Body of pancreas (tissue), 4 donors: ENCODE measurements around the gene FTSJ1. TPM values are rescaled to one million over a fixed set of nuclear protein-coding genes. Genes with fewer than 3 reads are reported as not detected.

Experiments used
- ATAC-seq: fragments of 150-250 bp; one replicate; pipeline ENCODE4 v1.9.1; 2016
- DNase-seq, 4 donors: peaks; one replicate each; pipeline ENCODE4 v3.0.0-alpha.2; 2019
- H3K27ac ChIP-seq, 4 donors: fragments of 200-600 bp; sonication (generic); 1 replicate in 3 of 4; 2 replicates in 1 of 4; pipeline versions ENCODE4 v1.5.1 to v1.6.1; 2016 to 2019; ENCODE audit warnings: mild to moderate bottlenecking in 1 of 4, mixed read lengths in 1 of 4, moderate library complexity in 1 of 4
- H3K27me3 ChIP-seq, 2 donors: fragments of 200-600 bp; sonication (generic); one replicate each; pipeline ENCODE4 v1.6.0; 2016; ENCODE audit warnings: mild to moderate bottlenecking in 1 of 2
- H3K36me3 ChIP-seq, 2 donors: fragments of 200-600 bp; sonication (generic); replicated peaks in 1 of 2; 2 replicates each; pipeline ENCODE4 v1.5.1; 2016; ENCODE audit warnings: low read depth in 2 of 2; ENCODE audit not compliant: insufficient read depth in 1 of 2
- H3K4me1 ChIP-seq: fragments of 200-600 bp; sonication (generic); one replicate; pipeline ENCODE4 v1.6.0; 2016
- H3K4me3 ChIP-seq, 2 donors: fragments of 200-600 bp; sonication (generic); 1 replicate in 1 of 2; 2 replicates in 1 of 2; pipeline ENCODE4 v1.5.1; 2016 to 2019
- H3K9me3 ChIP-seq, 3 donors: fragments of 200-600 bp; sonication (generic); 1 replicate in 2 of 3; 2 replicates in 1 of 3; pipeline ENCODE4 v1.5.1; 2016
- POLR2A ChIP-seq, 3 donors: fragments of 450-650 bp; IDR thresholded peaks; one replicate each; pipeline ENCODE4 v1.6.1; 2016; ENCODE audit warnings: antibody characterized with exemption in 3 of 3, mild to moderate bottlenecking in 2 of 3
- WGBS, 2 donors: methylation state at CpG; one replicate each; pipeline ENCODE4 v1.1.5; 2017; 5-methylcytosine and 5-hydroxymethylcytosine counted together
- intact Hi-C: fragments of 100-400 bp; cut with DNase I; formaldehyde crosslinking; loops from one replicate; pipeline ENCODE4 v1.15.1; 2023
- total RNA-seq, 2 donors: library from RNA; depleted of rRNA; stranded (reverse); fragments of >200 nt; gene quantifications; one replicate each; pipeline ENCODE4 v1.1.0, GENCODE V29; 2016
- TF ChIP-seq, protein P1 (sequence below), 7 experiments: fragments of 450-650 bp in 4 of 7; fragments of 200-600 bp in 3 of 7; sonication (generic) in 3 of 7; IDR thresholded peaks; one replicate each; pipeline ENCODE4 v1.5.1; 2016 to 2019; ENCODE audit warnings: antibody characterized with exemption in 7 of 7

The FTSJ1 gene
- total RNA-seq, 2 donors from 2014 or later: 37.1 to 56.4 TPM

DNA sequence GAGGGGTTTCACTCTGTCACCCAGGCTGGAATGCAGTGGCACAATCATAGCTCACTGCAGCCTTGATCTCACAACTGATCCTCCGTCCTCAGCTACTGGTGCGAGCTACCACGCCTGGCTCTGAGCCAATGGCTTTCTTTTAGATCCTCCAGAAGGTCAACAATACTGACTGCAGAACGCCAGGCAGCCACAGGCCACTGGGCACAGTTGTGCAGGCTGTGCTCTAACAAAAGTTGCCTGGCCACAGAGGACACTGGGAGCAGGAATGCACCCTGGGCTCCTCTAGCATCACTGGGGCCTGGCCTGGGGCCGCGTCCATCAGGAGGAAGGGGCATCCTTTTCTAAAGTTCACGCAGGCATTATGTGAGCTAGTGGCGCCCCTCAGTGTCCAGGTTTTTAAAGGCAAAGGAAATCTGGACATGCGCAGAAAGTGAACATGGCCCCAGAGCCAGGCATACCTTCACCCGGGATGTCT is 17.9 kb downstream of the FTSJ1 start:
- Histone ChIP-seq H3K9me3 (no peaks in the 10 kb centered on the region), H3K27ac (no peak overlapping the region), H3K4me3 (no peak overlapping the region), H3K27me3 (no peaks in the 10 kb centered on the region), H3K36me3 (no peaks in the 10 kb centered on the region), H3K4me1 (peaks cover 3% of the 10 kb centered on the region)
- DNase-seq (peak; percentile 50 to 64 (median 56)), ATAC-seq (peak; percentile 68)
- intact Hi-C loops: no loop called here
- TF ChIP-seq POLR2A (IDR thresholded peaks at IDR 0.05): no peak
- TF ChIP-seq, protein P1, sequence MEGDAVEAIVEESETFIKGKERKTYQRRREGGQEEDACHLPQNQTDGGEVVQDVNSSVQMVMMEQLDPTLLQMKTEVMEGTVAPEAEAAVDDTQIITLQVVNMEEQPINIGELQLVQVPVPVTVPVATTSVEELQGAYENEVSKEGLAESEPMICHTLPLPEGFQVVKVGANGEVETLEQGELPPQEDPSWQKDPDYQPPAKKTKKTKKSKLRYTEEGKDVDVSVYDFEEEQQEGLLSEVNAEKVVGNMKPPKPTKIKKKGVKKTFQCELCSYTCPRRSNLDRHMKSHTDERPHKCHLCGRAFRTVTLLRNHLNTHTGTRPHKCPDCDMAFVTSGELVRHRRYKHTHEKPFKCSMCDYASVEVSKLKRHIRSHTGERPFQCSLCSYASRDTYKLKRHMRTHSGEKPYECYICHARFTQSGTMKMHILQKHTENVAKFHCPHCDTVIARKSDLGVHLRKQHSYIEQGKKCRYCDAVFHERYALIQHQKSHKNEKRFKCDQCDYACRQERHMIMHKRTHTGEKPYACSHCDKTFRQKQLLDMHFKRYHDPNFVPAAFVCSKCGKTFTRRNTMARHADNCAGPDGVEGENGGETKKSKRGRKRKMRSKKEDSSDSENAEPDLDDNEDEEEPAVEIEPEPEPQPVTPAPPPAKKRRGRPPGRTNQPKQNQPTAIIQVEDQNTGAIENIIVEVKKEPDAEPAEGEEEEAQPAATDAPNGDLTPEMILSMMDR (IDR thresholded peaks at IDR 0.05): peak; percentile 12 to 59 (median 46)
- 7 to 18% methylated on average over 4 to 10 of the region's 10 CpGs for WGBS, 2 donors

DNA sequence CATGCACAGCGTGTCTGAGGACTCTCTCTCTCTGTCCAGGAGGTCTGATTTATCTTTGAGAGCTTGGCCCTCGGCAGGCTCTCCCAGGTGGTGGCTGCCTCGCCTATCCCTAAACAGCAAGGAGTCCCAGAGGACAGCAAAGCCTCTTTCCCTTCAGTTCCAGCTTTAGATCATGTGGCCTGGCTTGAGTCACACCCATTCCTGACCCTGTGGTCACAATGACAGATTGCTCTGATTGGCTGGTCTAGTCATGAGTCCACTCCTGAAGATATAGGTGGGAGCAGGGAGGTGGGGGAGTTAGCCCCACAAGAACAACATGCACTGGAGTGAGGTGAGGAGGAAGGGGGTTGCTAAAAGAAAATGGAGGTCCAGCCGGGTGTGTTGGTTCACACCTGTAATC is 20.7 kb downstream of the FTSJ1 start:
- Histone ChIP-seq H3K4me3 (no peak overlapping the region), H3K36me3 (no peaks in the 10 kb centered on the region), H3K27me3 (no peaks in the 10 kb centered on the region), H3K27ac (no peak overlapping the region), H3K4me1 (peaks cover 3% of the 10 kb centered on the region), H3K9me3 (no peaks in the 10 kb centered on the region)
- intact Hi-C loops: loop anchor here (5.0 kb wide), 1 partner anchor 409 kb away; no protein-coding TSS in a partner anchor
- TF ChIP-seq, protein P1 (IDR thresholded peaks at IDR 0.05): no peak
- no peak for TF ChIP-seq POLR2A (IDR thresholded peaks at IDR 0.05)
- ATAC-seq: no peak
- WGBS, 2 donors: 79 to 80% methylated on average over 3 to 4 of the region's 4 CpGs
- DNase-seq: no peak

DNA sequence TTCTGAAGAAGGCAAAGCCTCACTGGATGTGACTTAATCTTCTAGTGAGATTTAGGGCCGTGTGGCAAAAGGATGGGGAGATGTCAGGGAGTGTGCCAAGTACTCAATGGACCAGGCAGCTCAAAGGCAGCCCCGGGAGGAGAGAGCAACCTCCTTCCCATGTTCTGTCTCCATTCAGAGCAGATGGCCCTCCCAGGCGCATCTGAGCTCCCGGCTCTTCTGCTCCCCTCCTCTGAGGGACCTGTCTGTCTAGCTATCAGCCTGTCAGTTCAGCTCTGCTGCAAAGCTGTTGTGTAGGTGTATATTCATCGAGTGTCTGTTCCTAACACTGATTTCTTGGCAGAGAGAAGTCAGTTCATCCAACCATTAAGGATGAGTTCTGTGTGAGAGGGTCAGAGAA is 21.9 kb downstream of the FTSJ1 start:
- no peak for TF ChIP-seq POLR2A (IDR thresholded peaks at IDR 0.05)
- TF ChIP-seq, protein P1 (IDR thresholded peaks at IDR 0.05): no peak
- no peak overlapping the region for H3K27ac ChIP-seq
- intact Hi-C loops: loop anchor here (5.0 kb wide), 1 partner anchor 411 kb away; no protein-coding TSS in a partner anchor
- H3K4me3 ChIP-seq: no peak overlapping the region
- no peak for ATAC-seq
- DNase-seq: no peak
- H3K4me1 ChIP-seq: peaks cover 3% of the 10 kb centered on the region
- no peaks in the 10 kb centered on the region for H3K27me3 ChIP-seq
- no peaks in the 10 kb centered on the region for H3K9me3 ChIP-seq
- 29 to 52% methylated on average over 1 to 5 of the region's 5 CpGs for WGBS, 2 donors
- H3K36me3 ChIP-seq: no peaks in the 10 kb centered on the region

DNA sequence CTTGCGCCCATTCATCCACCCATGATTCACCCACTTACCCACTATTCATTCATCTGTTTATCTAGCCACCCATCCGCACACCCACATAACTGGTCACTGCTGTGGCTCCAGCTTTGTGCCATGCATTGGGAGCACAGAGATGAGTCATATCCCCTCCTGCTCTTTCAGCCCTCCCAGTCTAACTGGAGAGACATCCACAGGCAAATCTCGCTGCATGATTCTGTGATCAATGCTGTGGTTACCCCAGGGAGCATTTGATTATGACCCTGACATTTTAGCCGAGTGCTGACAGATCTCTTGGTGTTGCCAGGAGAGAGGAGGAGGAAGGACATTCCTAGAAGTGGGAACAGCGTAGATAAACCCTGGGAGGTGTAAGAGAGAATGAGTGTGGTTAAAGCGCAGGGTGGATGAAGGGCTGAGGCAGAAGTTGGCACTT is 22.4 kb downstream of the FTSJ1 start:
- H3K27ac ChIP-seq: no peak overlapping the region
- TF ChIP-seq, protein P1 (IDR thresholded peaks at IDR 0.05): no peak
- no peak for TF ChIP-seq POLR2A (IDR thresholded peaks at IDR 0.05)
- ATAC-seq (no peak), DNase-seq (no peak)
- 59 to 63% methylated on average over 5 of the region's 6 CpGs for WGBS, 2 donors
- no peaks in the 10 kb centered on the region for H3K9me3 ChIP-seq
- no peaks in the 10 kb centered on the region for H3K27me3 ChIP-seq
- H3K4me3 ChIP-seq: no peak overlapping the region
- H3K4me1 ChIP-seq: peaks cover 3% of the 10 kb centered on the region
- H3K36me3 ChIP-seq: no peaks in the 10 kb centered on the region
- intact Hi-C loops: loop anchor here (5.0 kb wide), 1 partner anchor 411 kb away; no protein-coding TSS in a partner anchor

DNA sequence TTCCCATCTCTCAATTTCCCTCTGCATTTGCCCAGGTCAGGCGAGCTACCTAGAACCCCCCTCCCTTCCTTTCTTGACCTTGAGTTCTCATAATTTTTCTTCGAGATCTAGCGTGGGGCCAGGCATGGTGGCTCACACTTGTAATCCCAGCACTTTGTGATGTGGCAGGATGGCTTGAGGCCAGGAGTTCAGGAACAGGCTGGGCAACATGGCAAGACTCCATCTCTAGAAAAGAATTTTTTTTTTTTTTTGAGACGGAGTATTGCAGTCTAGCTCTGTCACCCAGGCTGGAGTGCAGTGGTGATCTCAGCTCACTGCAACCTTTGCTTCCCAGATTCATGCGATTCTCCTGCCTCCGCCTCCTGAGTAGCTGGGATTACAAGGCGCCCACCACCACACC is 28.3 kb downstream of the FTSJ1 start:
- no peak for TF ChIP-seq POLR2A (IDR thresholded peaks at IDR 0.05)
- TF ChIP-seq, protein P1 (IDR thresholded peaks at IDR 0.05): no peak
- WGBS, 2 donors: 54 to 69% methylated on average over 5 to 6 of the region's 7 CpGs
- no peak for ATAC-seq
- Histone ChIP-seq H3K9me3 (no peaks in the 10 kb centered on the region), H3K36me3 (no peaks in the 10 kb centered on the region), H3K4me1 (peaks cover 7% of the 10 kb centered on the region), H3K27me3 (no peaks in the 10 kb centered on the region), H3K27ac (no peak overlapping the region), H3K4me3 (no peak overlapping the region)
- DNase-seq: no peak
- intact Hi-C loops: no loop called here
